NCI-H2227 (cell line): ENCODE measurements around the gene COMT.

Source experiments
- DNase-seq: peaks from one replicate; lab custom pipeline; 2025; ENCODE audit not compliant: unreplicated experiment; lab: John Stamatoyannopoulos, UW

Gene COMT

DNA sequence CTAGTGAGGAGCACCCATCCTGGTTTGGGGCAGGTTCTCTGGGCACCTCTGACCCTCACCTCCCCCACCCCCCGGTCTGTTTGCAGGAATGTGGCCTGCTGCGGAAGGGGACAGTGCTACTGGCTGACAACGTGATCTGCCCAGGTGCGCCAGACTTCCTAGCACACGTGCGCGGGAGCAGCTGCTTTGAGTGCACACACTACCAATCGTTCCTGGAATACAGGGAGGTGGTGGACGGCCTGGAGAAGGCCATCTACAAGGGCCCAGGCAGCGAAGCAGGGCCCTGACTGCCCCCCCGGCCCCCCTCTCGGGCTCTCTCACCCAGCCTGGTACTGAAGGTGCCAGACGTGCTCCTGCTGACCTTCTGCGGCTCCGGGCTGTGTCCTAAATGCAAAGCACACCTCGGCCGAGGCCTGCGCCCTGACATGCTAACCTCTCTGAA, 26.9 kb downstream of the COMT start:
- no peak for DNase-seq

DNA sequence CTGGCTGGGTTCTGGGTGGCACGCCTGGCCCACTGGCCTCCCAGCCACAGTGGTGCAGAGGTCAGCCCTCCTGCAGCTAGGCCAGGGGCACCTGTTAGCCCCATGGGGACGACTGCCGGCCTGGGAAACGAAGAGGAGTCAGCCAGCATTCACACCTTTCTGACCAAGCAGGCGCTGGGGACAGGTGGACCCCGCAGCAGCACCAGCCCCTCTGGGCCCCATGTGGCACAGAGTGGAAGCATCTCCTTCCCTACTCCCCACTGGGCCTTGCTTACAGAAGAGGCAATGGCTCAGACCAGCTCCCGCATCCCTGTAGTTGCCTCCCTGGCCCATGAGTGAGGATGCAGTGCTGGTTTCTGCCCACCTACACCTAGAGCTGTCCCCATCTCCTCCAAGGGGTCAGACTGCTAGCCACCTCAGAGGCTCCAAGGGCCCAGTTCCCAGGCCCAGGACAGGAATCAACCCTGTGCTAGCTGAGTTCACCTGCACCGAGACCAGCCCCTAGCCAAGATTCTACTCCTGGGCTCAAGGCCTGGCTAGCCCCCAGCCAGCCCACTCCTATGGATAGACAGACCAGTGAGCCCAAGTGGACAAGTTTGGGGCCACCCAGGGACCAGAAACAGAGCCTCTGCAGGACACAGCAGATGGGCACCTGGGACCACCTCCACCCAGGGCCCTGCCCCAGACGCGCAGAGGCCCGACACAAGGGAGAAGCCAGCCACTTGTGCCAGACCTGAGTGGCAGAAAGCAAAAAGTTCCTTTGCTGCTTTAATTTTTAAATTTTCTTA, 27.8 kb downstream of the COMT start:
- DNase-seq = no peak

DNA sequence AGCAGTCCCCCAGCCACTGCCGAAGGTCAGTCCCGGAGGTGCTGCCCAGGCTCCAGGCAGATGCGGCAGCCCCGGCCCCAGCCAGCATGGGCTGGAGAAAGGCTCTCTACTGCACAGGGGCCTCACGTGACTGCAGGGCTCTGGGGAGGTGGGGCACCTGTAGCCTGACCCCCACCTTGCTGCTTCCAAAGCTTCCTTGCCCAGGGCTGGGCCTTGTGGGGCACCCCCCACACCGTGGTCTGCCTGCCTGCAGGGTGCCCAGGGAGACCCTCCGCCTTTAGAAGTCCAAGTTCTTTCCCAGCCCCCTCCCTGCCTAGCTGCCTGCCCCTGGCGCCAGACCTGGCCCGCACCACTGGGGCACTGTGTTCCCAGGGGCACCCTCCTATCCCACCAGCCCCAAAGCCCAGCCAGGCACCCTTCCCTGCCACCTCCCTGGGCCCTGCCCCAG, 28.5 kb downstream of the COMT start:
- no peak for DNase-seq

DNA sequence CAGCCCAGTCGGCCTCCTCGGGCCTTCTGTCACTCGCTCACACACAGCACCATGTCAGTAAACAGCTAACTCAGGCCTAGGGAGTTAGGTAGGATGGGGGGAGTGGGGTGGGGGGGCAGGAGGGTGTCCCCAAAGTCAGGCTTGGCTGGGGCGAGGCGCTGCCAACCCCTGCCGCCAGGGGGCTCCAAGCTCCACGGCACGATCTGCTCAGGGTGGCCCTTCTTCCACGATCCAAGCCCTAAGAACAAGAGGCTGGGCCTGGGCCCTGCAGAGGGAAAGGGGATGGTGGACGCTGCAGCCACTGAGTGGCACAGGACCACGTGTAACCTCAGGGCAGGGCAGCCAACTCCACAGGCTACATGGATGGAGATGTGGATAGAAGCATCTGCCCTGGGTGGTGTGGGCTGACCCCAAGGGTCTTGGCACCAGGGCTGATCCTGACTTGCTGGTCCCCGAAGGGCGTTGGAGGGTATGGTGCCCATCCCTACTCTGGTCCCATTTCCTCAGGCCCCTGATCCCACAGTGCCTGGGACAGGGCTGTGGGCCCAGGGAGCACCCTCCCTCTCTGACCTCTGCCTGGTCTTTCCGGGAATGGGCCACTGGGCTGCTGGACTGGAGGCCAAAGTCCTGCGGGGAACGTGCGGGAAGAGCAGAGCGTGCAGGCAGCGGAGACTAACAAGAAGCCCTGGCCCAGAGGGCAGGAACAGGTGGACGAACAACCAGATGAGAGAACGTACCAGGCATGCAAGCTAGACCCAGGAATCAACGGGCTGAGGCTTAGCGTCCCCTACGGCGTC, 29.1 kb downstream of the COMT start:
- peak; percentile 75 for DNase-seq

DNA sequence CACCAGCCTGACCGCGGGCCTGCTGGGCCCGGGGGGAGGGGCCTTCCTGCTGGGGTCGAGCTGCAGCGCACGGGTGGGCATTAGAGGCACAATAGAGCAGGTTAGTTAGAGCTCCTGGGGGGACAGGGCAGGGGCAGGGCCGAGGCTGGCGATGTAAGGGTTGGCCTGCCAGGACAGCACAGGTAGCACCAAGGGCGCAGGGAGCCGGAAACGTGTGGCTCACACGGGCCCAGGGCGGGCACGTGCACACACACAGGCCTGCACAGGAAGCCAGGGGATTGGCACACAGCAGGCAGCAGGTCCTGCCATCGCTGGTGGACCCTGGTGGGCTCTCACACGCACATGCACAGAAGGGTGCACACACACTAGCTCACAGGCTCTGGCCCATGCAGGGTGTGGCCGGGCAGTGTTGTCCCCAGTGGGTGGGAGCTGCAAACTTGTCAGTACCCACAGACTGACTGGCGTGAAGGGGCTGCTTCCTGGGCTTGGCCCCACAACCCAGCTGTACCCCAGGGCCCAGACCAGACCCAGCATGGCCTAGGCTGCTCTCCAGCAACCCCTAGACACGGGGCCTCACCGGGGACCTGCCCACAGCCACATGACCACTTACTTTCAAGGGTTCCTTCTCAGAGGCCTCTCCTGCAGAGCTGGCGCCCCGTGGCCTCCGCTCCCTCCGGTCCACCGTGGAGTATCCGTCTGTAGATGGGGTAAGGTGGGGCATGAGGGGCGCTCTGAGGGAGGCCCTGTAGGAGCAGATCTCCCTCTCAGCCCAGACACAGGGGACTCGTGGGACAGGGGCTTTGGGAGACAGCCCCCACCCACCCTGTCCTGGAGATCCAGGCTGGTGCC, 29.9 kb downstream of the COMT start:
- DNase-seq = no peak

DNA sequence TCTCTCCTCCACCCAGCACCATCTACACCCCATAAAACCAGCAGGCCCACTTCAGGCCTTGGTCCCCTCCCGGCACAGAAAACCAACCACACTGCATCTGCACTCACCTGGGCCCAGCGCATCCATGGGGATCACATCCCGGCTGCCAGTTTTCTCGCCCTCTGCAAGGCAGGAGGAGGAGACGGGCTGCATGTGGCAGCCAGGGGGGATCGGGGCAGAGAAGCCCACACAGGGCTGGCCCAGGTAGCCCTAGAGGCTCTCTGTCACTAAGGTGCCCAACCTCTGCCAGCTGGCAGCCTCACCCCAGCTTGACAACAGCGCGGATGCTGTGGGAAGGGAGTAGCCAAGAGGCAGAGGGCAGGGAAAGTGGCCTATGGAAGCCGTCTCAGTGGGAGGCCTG, 30.7 kb downstream of the COMT start:
- DNase-seq = no peak

DNA sequence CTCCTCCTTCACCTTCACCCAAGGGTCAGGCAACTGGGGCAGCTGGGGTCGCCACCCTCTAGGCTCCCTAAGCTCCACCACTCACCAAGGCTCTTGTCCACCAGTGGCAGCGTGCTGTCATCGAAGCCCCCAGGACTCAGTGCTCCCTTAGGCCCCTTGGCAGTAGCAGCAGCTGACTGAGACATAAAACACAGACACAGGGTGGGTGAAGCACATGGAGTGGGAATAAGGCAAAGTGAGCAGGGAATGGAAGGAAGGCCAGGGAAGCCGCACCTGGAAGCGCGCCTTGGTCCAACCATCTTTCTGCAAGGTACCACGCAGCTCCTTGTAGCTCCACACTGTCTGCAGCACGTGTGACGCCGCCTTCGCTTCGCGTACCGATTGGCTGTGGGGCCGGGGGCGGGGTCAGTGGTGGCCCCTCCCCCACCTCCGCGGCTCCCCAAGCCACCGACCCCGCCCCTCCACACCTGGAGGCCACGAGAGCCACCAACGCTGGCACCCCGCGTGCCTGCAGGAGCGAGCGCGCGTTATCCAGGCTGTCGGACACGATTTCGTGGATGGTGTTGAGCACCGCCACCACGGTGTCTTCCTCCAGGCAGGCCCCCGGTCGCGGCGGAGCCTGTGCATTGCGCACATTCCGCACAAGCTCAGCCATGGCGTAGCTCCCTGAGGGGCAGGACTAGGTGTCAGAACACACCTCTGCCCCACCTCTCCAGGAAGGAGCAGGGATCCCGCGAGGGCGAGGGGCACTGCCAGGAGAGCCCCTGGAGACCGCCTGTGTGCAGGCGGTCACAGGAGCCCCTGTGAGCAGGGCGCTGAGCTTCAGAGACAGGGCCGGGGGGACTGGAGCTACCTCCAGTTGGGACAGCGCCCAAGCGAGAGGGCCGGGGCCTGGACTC, 31.3 kb downstream of the COMT start:
- no peak for DNase-seq

DNA sequence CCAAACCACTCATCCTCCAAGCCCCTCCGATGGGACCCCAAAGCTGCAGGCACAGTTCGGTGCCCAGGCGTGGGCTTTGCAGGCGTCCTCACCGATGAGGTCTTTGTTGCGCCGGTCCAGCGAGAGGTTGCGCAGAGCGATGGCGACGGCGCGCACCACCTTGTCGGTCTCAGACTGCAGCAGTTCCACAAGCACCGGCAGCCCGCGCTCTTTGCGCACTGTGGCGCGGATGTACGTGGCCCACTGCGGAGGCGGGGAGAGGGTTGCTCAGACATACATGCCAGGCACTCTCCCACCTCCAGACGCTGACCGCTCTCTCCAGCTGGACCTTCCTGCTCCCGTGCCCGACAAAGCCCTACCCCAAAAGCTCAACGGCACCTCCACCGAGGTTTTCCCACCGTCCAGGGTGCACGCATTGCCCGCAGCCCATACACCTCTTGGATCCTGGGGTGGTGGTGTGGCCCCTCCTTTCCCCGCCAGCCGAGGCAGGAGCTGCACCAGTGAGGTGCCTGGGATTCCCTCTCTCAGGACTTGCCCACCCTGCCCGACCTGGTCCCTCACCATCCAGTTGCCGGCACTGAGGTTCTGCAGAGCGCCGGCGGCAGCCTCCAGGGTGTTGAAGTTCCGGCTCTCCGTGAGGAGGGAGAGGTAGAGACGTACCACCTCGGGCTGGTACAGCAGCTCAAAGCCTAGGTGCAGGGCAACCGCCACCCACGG, 32.1 kb downstream of the COMT start:
- DNase-seq = no peak

DNA sequence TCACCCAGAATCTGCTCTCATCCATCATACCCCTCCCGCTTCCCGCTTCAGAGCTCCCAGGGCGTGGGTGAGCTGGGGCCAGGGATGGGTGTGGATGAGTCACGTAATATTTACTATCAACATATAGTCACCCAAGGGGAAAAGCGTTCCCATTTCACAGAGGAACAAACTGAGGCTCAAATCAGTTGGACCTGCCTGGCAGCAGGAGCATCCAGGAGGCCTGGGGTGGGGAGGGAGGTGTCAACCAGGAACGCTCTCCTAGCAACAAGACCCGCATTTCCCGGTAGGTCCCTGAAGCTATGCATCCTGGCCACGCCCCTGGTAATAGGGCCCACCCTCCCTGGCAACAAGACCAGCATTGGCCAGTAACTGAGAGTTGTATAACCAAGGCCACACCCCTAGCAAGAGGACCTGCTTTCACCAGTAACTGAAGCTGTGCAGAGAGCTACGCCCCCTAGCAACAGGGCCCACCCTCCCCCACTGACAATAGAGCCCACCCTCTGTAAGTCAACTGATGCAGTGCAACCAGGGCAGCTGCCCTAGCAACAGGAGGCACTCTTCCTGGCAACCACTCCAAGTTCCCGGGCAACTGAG, 32.8 kb downstream of the COMT start:
- DNase-seq = peak; percentile 95

DNA sequence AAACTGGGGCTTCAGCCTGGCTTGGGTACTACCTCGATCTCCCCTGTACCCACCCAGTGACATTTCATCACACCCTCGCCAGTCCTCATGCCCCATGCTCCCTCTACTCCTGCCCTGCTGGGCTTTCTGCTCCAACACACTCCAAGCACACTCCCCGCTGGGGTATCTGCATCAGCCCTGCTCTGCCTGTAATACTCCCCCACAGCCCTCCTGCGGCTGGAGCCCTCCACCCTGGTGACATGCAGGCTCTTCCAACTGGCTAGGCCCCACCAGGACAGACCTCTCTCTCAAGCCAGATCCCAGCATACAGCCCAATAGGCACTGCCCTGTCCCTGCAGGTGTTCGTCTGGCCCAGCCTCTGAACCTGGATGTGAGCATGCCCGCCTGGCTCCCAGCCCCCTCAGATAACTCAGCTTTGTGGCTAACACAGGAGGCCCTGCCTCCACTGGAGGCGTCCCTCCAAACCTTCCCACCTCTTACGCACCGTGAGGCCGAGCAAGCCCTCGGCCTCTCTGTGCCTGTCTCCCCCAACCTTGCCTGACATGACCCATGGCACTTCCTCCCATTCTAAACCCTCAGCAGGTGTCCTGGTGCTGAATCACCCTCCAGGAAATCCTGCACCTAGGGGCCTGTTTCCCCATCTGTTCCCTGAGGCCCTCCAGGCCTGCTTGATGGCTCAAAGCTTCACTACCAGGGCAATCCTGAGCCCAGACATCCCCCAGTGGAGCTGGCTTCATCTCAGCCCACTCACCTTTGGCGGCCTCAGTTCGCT, 33.5 kb downstream of the COMT start:
- peak; percentile 70 for DNase-seq

DNA sequence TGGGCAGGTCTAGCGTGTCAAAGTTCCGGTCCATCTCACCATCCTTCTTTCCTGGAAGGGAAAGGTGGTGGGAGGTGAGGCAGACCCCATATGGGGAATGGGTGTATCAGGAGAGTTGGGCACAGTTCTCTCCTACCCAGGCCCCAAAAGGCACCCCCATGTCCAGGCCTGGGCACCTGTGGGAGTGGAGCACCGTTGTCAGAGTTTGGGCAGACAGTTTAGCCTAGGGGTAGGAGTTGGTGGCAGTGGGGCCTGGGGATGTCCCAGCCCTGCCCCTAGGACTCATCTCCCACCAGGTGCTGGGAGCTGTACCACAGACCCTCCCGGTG, 34.1 kb downstream of the COMT start:
- DNase-seq = no peak

DNA sequence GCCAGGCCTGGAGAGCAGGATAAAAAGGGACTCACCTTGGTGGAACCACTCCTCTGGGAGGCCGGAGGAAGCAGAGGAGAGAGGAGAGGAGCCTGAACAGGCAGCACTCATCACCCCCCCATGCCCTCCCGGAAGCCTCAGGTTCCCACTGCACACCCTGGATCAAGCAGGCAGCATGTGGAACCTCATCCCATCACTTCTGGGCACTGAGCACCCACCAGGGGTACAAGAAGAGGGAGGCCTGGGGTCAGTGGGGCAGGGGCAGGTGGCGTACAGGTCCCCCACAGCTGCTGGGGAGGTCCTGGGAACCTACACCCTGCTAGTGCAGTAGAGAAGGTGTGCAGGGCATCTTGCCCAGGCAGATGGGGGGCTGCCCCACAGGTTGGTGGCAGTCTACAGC, 35.1 kb downstream of the COMT start:
- no peak for DNase-seq

DNA sequence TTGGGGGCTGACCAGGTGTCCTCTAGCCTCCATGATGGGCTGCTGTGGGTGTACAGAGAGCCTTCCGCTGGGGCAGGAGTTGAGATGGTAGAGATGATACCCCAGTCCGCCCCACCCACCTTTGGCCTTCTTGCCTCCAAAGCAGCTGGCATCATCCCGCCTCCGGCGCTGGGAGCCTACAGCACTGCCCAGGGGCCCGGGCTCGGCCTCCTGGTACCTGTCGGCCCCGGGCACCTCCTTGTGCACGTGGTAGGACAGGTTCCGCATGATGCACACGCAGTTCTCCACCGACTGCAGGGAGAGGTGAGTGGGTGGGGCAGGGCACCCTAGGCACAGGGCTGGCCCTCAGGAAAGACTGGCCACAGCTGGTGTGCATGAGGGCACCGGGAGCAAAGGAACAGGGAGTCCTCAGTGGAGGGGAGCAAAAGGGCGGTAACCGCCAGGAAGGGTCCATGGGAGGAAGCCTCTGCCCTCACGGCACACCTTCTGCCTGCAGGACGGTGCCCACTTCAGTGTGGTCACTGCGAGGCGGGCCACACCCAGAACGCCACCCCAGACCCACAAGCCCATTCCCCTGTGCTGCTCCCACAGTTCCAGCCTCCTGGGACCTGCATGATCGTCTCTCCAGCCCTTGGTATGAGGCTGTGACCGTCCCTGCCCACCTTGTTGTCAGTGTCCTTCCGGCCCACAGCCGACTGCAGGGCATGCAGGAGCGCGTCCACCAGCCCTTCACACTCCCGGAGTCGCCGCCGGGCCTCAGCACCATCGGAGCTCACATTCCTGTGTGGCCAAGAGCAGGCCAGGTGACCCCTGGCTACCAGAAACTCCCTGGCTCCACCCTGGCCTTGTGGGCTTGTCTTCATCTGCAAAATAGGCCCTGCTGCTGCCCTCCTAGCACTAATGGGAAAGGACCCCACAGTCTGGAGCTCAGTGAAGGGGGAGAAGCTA, 36.0 kb downstream of the COMT start:
- no peak for DNase-seq

DNA sequence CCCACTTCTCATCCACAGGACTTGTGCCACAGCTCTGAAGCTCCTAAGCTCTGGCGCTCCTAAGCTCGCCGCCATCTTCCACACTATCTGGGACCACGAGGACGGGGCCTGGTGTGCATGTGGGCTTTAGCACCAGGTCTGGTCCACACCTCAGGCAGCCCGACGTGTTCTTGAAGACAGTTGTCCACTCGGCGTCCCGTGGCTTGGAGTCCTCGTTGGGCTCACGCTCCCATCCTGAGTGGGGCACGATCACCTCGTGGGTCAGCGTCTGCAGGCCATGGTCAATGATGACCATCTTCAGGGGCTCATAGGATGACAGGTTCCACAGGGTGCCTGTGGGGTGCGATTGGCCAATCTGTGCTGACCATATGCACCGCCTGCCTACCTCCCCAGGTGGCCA, 37.2 kb downstream of the COMT start:
- no peak for DNase-seq

DNA sequence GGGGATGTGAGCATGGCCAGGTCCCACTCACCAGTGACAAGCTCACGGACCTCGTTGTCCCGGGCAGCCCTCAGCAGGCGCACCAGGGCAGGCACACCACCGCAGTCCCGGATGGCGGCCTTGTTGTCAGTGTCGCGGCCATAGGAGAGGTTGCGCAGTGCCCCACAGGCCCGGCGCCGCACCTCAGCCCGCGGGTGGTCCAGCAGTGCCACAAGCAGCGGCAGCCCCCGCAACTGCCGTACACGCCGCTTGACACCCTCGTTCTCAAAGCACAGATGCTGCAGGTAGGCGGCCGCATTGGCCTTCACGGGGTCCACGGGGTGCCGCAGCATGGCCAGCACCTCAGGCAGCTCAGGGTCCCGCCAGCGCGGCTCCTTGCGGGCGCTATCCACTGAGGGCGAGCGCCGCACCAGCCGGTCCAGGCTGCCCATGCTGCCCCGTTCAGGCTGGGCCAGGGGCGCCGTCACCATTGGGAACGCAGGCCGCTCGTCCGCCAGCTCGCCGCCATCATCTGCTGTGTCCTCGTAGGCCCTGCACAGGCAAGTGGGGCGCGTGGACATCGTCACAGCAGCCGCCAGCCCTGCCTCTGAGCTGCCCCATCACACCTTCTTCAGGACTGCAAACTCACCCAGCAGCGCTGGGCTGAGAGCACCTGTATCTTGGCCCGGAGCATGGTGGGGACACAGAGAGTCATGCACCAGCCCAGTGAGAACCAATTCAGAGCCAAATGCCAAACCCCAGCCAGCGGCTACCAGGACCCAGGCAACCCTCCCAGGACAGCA, 38.3 kb downstream of the COMT start:
- DNase-seq = no peak

DNA sequence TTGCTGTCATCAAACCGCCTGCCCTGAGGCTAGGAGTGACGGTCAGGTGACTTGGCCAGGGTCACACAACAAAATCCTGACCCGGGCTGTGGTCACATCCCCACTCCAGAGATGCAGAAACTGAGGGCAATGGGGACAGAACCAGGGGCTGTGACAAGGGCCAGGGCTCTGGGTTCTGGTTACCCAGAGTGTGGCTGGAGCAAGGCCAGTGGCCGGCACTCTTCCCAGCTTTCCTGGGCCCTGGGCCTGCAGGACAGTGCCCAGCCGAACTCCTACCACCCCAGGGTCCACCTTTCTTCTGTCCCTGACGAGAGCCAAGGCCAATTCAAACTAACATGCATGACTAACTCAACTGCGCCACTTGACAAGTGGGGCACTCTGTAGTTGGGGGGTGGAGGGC, 39.2 kb downstream of the COMT start:
- no peak for DNase-seq
